Activated T-cell treated with anti-CD3 and anti-CD28 coated beads, Interleukin-2, amount 50 U/mL, for 4 hours (primary cell): ENCODE data around the gene MYZAP. TPM values are rescaled to one million over a fixed set of nuclear protein-coding genes. Genes with fewer than 3 reads are reported as not detected.

Source experiments
- ATAC-seq, 2 donors: fragments of 200-7000 bp; cut with Tn5 transposase; one replicate each; pipeline ENCODE4 v1.10.0; 2021
- DNase-seq: peaks from one replicate; pipeline ENCODE4 v3.0.0-alpha.2; 2020
- H3K27me3 Mint-ChIP-seq: one replicate; pipeline ENCODE4 v1.8.0; 2021; ENCODE audit warnings: low read depth, mixed read lengths
- H3K36me3 Mint-ChIP-seq: one replicate; pipeline ENCODE4 v1.8.0; 2022; ENCODE audit warnings: mixed read lengths; ENCODE audit not compliant: insufficient read depth
- H3K4me1 Mint-ChIP-seq: one replicate; pipeline ENCODE4 v1.8.0; 2021; ENCODE audit warnings: low read depth, mixed read lengths
- H3K4me3 Mint-ChIP-seq: one replicate; pipeline ENCODE4 v1.8.0; 2021; ENCODE audit warnings: mild to moderate bottlenecking, moderate library complexity, mixed read lengths
- H3K9me3 Mint-ChIP-seq: one replicate; pipeline ENCODE4 v1.8.0; 2021; ENCODE audit warnings: mixed read lengths
- total RNA-seq, 3 donors: library from RNA; stranded (reverse); gene quantifications; one replicate each; pipeline ENCODE4 v1.2.1, GENCODE V29; 2021

MYZAP gene
- total RNA-seq, 3 donors from 2014 or later, result 0.13 to 0.22 TPM; not detected in 1

GRCh38 chr15:57592836-57593420, 1.2 kb downstream of the MYZAP start:
- no peaks in the 10 kb centered on the region for H3K9me3 Mint-ChIP-seq
- DNase-seq, result no peak
- no peak for ATAC-seq
- H3K4me1 Mint-ChIP-seq, result peaks cover 20% of the 10 kb centered on the region
- H3K27me3 Mint-ChIP-seq, result peaks cover 25% of the 10 kb centered on the region
- H3K4me3 Mint-ChIP-seq, result no peak overlapping the region
- H3K36me3 Mint-ChIP-seq, result no peaks in the 10 kb centered on the region

- H3K9me3 Mint-ChIP-seq, result no peaks in the 10 kb centered on the region
- ATAC-seq (no peak), DNase-seq (no peak)
- H3K4me3 Mint-ChIP-seq, result no peak overlapping the region
- peaks cover 10% of the 10 kb centered on the region for H3K4me1 Mint-ChIP-seq
- peaks cover 24% of the 10 kb centered on the region for H3K27me3 Mint-ChIP-seq
- no peaks in the 10 kb centered on the region for H3K36me3 Mint-ChIP-seq
These were observed 2.8 kb downstream of the MYZAP start for GRCh38 chr15:57594479-57594878.

- H3K4me1 Mint-ChIP-seq, result peaks cover 7% of the 10 kb centered on the region
- H3K4me3 Mint-ChIP-seq, result no peak overlapping the region
- ATAC-seq (no peak), DNase-seq (no peak)
- no peaks in the 10 kb centered on the region for H3K36me3 Mint-ChIP-seq
- no peaks in the 10 kb centered on the region for H3K9me3 Mint-ChIP-seq
- H3K27me3 Mint-ChIP-seq, result peaks cover 16% of the 10 kb centered on the region
These were observed 3.5 kb downstream of the MYZAP start for GRCh38 chr15:57595011-57595866.

- Mint-ChIP-seq H3K9me3 (no peaks in the 10 kb centered on the region), H3K36me3 (no peaks in the 10 kb centered on the region), H3K4me1 (peaks cover 1% of the 10 kb centered on the region), H3K27me3 (peaks cover 8% of the 10 kb centered on the region), H3K4me3 (no peak overlapping the region)
- DNase-seq (no peak), ATAC-seq (no peak)
These were observed 4.7 kb downstream of the MYZAP start for GRCh38 chr15:57596301-57596855.

- no peak overlapping the region for H3K4me3 Mint-ChIP-seq
These were observed 5.3 kb downstream of the MYZAP start for GRCh38 chr15:57596978-57597377.

GRCh38 chr15:57597431-57597830, 5.7 kb downstream of the MYZAP start:
- Mint-ChIP-seq H3K27me3 (peaks cover 6% of the 10 kb centered on the region), H3K36me3 (no peaks in the 10 kb centered on the region), H3K4me1 (no peaks in the 10 kb centered on the region), H3K9me3 (no peaks in the 10 kb centered on the region), H3K4me3 (no peak overlapping the region)
- ATAC-seq, result no peak
- no peak for DNase-seq

More at GRCh38 chr15:57596978-57597377, 5.3 kb downstream of the MYZAP start:
- no peaks in the 10 kb centered on the region for H3K9me3 Mint-ChIP-seq
- peaks cover 7% of the 10 kb centered on the region for H3K27me3 Mint-ChIP-seq
- no peak for DNase-seq
- no peak for ATAC-seq
- no peaks in the 10 kb centered on the region for H3K4me1 Mint-ChIP-seq
- no peaks in the 10 kb centered on the region for H3K36me3 Mint-ChIP-seq

- H3K27me3 Mint-ChIP-seq, result peaks cover 2% of the 10 kb centered on the region
- DNase-seq, result no peak
- H3K36me3 Mint-ChIP-seq, result no peaks in the 10 kb centered on the region
- no peak for ATAC-seq
- no peaks in the 10 kb centered on the region for H3K4me1 Mint-ChIP-seq
- no peaks in the 10 kb centered on the region for H3K9me3 Mint-ChIP-seq
- H3K4me3 Mint-ChIP-seq, result no peak overlapping the region
These were observed 6.6 kb downstream of the MYZAP start for GRCh38 chr15:57598346-57598745.

- Mint-ChIP-seq H3K9me3 (no peaks in the 10 kb centered on the region), H3K36me3 (no peaks in the 10 kb centered on the region), H3K4me3 (no peak overlapping the region), H3K27me3 (peaks cover 2% of the 10 kb centered on the region), H3K4me1 (no peaks in the 10 kb centered on the region)
- DNase-seq, result no peak
- ATAC-seq, result no peak
These were observed 7.6 kb downstream of the MYZAP start for GRCh38 chr15:57599296-57599810.

- Mint-ChIP-seq H3K27me3 (peaks cover 5% of the 10 kb centered on the region), H3K4me1 (no peaks in the 10 kb centered on the region), H3K4me3 (no peak overlapping the region), H3K9me3 (no peaks in the 10 kb centered on the region), H3K36me3 (no peaks in the 10 kb centered on the region)
- DNase-seq, result no peak
- no peak for ATAC-seq
These were observed 8.5 kb downstream of the MYZAP start for GRCh38 chr15:57600197-57600596.

GRCh38 chr15:57604507-57604906, 12.8 kb downstream of the MYZAP start:
- Mint-ChIP-seq H3K4me1 (no peaks in the 10 kb centered on the region), H3K4me3 (no peak overlapping the region), H3K27me3 (peaks cover 5% of the 10 kb centered on the region), H3K36me3 (peaks cover 2% of the 10 kb centered on the region), H3K9me3 (no peaks in the 10 kb centered on the region)
- no peak for ATAC-seq
- no peak for DNase-seq

GRCh38 chr15:57605491-57605890, 13.8 kb downstream of the MYZAP start:
- peaks cover 2% of the 10 kb centered on the region for H3K36me3 Mint-ChIP-seq
- H3K9me3 Mint-ChIP-seq, result no peaks in the 10 kb centered on the region
- H3K4me1 Mint-ChIP-seq, result no peaks in the 10 kb centered on the region
- no peak overlapping the region for H3K4me3 Mint-ChIP-seq
- H3K27me3 Mint-ChIP-seq, result peaks cover 5% of the 10 kb centered on the region
- DNase-seq, result no peak
- ATAC-seq, result no peak

- Mint-ChIP-seq H3K36me3 (peaks cover 2% of the 10 kb centered on the region), H3K4me1 (no peaks in the 10 kb centered on the region), H3K9me3 (no peaks in the 10 kb centered on the region), H3K4me3 (no peak overlapping the region), H3K27me3 (peaks cover 5% of the 10 kb centered on the region)
- no peak for DNase-seq
- ATAC-seq, result no peak
These were observed 14.3 kb downstream of the MYZAP start for GRCh38 chr15:57606048-57606447.

- no peaks in the 10 kb centered on the region for H3K4me1 Mint-ChIP-seq
- H3K9me3 Mint-ChIP-seq, result no peaks in the 10 kb centered on the region
- peaks cover 2% of the 10 kb centered on the region for H3K36me3 Mint-ChIP-seq
- no peak for DNase-seq
- ATAC-seq, result no peak
- no peak overlapping the region for H3K4me3 Mint-ChIP-seq
- peaks cover 3% of the 10 kb centered on the region for H3K27me3 Mint-ChIP-seq
These were observed 15.1 kb downstream of the MYZAP start for GRCh38 chr15:57606816-57607215.

GRCh38 chr15:57607570-57608000, 15.9 kb downstream of the MYZAP start:
- peaks cover 2% of the 10 kb centered on the region for H3K36me3 Mint-ChIP-seq
- no peak overlapping the region for H3K4me3 Mint-ChIP-seq
- no peaks in the 10 kb centered on the region for H3K4me1 Mint-ChIP-seq
- DNase-seq (no peak), ATAC-seq (no peak)
- no peaks in the 10 kb centered on the region for H3K9me3 Mint-ChIP-seq
- peaks cover 3% of the 10 kb centered on the region for H3K27me3 Mint-ChIP-seq
